IPS DF 4.7 (cell line): ENCODE results near the gene TAPBP.
A peak's percentile ranks its signal among the peaks of the same experiment; 100 is the strongest.
"Not testable (repeated sequence)": the region's sequence is repeated elsewhere in the genome, so short reads cannot be mapped to it uniquely, and the experiment has no call there.

Experiments used
- DNase-seq: peaks from one replicate; pipeline ENCODE4 v3.0.0-alpha.2; 2013; ENCODE audit warnings: low spot score; ENCODE audit errors: extremely low read depth

TAPBP gene

GRCh38 chr6:33277663-33278391, 36.1 kb downstream of the TAPBP start:
- DNase-seq = no peak

- DNase-seq = no peak
These were observed 36.8 kb downstream of the TAPBP start, which contains the start of gene B3GALT4 for GRCh38 chr6:33276864-33277662. TSS of gene B3GALT4 (plus strand) at chr6:33277123. CDS start at chr6:33277420, 297 bp downstream.

DNA sequence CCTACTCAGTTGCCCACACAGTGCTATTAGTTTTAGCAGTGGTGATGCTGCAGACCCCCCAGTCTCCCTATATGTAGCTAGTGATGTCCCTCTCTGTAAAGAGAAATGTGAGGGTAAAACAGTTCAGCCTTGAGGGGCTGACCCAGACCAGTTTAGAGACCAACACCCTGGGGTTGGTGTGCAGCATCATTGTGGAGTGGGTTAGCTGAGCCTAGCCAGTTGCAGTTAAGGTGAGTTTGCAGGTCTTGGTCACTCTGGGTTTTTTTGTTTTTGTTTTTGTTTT, 37.4 kb downstream of the TAPBP start:
- no peak for DNase-seq

DNA sequence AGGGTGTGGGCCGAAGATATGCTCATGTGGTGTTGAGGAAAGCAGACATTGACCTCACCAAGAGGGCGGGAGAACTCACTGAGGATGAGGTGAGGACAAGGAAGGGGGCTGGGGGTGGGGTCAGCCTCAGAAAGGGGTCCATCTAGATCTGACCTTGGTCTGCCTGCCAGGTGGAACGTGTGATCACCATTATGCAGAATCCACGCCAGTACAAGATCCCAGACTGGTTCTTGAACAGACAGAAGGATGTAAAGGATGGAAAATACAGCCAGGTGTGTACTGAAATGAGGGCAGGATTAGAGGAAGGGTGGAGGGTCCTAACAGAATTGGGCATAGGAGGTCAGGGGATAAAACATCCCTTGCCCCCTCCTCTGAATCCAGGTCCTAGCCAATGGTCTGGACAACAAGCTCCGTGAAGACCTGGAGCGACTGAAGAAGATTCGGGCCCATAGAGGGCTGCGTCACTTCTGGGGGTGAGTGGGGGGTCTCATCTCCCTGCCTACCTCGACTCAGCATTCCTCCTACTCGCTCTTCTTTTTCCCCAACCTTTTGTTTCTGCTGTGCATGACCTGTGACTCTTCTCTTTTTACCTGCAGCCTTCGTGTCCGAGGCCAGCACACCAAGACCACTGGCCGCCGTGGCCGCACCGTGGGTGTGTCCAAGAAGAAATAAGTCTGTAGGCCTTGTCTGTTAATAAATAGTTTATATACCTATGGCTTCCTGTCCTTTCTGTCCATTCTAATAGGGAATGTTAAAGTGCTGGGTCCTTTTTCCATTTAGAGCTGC, 37.9 kb downstream of the TAPBP start:
- DNase-seq = not testable (repeated sequence)

- DNase-seq = no peak
These were observed 39.7 kb downstream of the TAPBP start for GRCh38 chr6:33273924-33274902.

- no peak for DNase-seq
These were observed 40.6 kb downstream of the TAPBP start for GRCh38 chr6:33273129-33273923.

GRCh38 chr6:33272275-33273128, 41.4 kb downstream of the TAPBP start:
- no peak for DNase-seq

DNA sequence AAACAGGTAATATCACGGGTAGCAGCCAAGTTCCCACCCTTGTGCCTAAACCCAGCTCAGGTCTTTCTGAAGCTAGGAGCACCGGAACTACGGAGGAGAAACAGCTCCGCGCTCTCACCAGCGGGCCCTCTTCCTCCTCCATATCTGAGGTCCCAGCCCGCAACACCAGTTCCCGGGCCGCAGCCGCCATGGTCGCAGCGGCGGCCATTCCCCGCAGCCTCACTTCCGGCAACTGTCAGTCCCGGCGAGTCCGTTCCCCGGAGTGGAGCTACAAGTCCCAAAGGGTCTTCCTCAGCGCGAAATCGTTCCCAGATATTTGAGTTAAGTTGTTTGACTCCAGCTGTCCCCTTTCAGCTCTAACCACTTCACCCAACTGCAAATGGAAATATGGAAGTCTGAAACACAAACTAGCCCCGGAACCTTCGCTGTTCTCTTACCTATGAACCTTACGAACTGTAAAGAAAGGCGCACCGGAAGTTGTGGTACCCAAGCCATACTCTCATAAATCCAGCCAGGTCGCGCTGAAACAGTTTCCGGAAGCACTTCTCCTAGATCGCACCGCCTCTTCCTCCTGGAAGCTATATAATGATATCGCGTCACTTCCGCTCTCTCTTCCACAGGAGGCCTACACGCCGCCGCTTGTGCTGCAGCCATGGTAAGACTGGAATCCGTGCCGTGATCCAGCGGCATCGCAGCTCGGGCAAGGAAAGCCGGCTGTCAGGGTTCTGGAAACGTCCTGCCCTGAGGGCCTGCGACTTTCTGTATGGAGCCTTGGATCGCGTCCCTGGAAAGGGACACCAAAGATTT, 42.2 kb downstream of the TAPBP start, which contains the start of the genes RPS18 and VPS52:
Gene RPS18, plus strand, starts transcription at position 608 of the 807 bp plus-strand sequence. Its CDS starts 45 bp downstream, at position 653.
Gene VPS52, minus strand, starts transcription at position 409 of the 807 bp plus-strand sequence. Its CDS starts 201 bp downstream, at position 208.
- DNase-seq = peak; percentile 98

DNA sequence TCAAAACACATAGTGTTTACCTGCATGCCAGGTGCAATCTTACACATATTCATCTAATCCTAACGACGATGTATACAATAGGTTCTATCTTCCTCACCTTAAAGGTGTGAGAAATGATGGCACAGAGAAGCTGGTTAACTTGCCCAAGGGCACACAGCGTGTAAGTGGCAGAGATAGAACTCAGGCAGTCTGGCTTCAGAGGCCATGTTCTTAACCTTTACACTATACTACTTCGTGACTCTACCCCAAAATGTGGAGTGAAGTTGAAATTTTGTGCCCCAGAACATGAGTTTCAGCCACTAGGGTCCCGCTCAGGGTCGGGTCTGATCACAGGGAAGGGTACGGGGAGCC, 42.8 kb downstream of the TAPBP start:
- no peak for DNase-seq

DNA sequence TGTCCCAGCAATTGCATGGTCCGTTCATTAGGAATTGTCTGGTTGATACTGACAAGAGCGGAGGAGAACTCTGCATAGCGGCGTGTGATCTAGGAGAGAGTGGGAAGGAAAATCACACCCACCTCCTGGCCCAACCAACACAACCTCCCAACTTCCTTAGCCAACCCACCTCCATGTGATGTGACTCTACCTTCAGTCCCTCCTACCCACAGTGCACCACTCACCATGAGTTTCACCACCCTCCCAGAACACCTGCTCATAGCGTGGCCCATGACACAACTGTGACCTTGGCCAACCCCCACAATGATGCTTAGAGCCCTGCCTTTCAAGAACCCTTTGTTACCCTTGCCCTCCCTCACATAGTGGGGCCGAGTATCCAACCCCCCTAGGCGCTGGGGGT, 49.9 kb downstream of the TAPBP start:
- no peak for DNase-seq

DNA sequence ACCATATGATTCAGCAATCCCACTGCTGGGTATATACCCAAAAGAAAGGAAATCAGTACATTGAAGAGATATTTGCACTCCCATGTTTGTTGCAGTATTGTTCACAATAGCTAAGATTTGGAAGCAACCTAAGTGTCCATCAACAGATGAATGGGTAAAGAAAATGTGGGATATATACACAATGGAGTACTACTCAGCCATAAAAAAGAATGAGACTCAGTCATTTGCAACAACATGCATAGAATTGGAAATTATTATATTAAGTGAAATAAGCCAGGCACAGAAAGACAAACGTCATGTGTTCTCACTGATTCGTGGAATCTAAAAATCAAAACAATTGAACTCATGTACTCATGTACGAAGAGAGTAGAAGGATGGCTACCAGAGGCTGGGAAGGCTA, 51.4 kb downstream of the TAPBP start:
- DNase-seq = not testable (repeated sequence)

- no peak for DNase-seq
These were observed 54.8 kb downstream of the TAPBP start for GRCh38 chr6:33259032-33259431.

- no peak for DNase-seq
These were observed 59.3 kb downstream of the TAPBP start for GRCh38 chr6:33254591-33254990.

DNA sequence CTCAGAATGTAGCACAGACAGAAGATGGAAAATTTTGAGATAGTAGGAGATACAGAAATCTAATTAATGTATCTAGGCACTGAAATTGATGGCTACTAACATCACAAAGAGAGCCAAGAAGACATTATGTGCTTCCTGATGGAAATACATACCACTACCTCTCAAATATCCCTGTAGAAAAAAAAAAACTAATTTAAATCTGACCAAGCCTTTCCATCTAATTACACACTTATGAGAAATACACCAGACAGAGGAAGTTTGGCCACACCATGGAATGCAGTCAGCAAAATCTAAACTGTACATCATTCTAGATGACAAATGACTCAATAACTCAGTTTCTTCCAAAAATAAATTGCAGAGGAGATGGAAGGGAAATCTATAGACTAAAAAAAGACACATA, 61.1 kb downstream of the TAPBP start:
- DNase-seq = no peak

- no peak for DNase-seq
These were observed 62.4 kb downstream of the TAPBP start for GRCh38 chr6:33251395-33252012.

- no peak for DNase-seq
These were observed 63.1 kb downstream of the TAPBP start for GRCh38 chr6:33250731-33251130.

GRCh38 chr6:33249732-33250630, 63.9 kb downstream of the TAPBP start:
- DNase-seq = no peak
